Measurements from ENCODE around the gene RPL13A. TPM values are rescaled to one million over a fixed set of nuclear protein-coding genes. Genes with fewer than 3 reads are reported as not detected.

The RPL13A gene
- total RNA-seq, 1 experiment from 2014 or later: 5,406 TPM

GRCh38 chr19:49502866-49503581 lies 15.6 kb downstream of the RPL13A start:
- DNase-seq (ENCODE audit: low read depth): peak; percentile 77

GRCh38 chr19:49503582-49503962 lies 16.2 kb downstream of the RPL13A start:
- no peak for DNase-seq (ENCODE audit: low read depth)

- peak; percentile 55 for DNase-seq (ENCODE audit: low read depth)
These were observed 19.2 kb downstream of the RPL13A start for GRCh38 chr19:49506575-49507105.

DNA sequence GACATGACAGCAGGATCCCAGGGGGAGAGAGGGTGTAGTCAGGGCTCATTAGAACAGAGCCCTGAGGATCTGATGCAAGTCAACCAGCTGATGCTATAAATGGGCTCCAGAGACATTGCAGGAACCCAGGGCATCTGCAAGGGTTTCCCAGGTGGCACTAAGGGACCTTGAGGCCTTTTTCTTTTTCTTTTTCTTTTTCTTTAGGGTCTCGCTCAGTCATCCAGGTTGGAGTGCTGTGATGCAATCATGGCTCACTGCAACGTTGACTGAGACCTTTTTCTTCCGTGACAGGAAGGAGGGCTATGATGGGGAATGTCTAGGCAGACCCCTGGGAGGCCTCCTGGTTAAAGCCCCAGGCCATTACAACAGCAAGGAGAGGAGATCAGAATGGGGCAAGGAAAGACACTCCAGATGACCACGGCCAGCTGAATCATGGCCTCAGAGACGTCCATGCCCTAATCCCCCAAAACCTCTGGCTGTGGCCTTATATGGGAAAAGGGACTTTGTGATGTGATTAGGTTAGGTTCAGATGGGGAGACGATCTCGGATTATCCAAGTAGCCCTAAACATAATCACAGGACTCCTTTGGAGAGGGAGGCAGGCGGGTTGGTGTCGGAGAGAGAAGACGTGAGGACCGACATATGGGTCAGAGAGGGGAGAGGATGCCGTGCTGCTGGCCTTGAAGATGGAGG lies 20.5 kb downstream of the RPL13A start:
- DNase-seq (ENCODE audit: low read depth): no peak

GRCh38 chr19:49512970-49513745 lies 25.8 kb downstream of the RPL13A start:
- DNase-seq (ENCODE audit: low read depth): no peak

GRCh38 chr19:49513746-49514118 lies 26.3 kb downstream of the RPL13A start:
- no peak for DNase-seq (ENCODE audit: low read depth)

GRCh38 chr19:49514151-49514550 lies 26.7 kb downstream of the RPL13A start:
- no peak for DNase-seq (ENCODE audit: low read depth)

GRCh38 chr19:49515767-49516166 lies 28.4 kb downstream of the RPL13A start:
- no peak for DNase-seq (ENCODE audit: low read depth)

DNA sequence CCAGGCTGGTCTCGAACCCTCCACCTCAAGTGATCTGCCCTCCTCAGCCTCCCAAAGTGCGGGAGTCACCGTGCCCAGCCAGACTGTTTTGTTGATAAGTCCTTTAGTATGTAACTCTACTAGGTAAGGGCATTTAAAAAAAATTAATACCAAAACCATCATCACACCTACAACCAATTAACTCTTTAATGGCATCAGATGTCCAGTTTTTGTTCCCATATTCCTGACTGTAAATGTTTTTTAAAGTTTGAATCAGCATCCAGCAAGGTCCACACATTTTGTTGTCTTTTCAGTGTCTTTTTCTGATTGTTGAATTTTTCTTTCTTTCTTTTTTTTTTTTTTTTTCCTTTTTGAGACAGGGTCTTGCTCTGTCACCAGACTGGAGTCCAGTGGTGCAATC lies 30.6 kb downstream of the RPL13A start:
- DNase-seq (ENCODE audit: low read depth): no peak

DNA sequence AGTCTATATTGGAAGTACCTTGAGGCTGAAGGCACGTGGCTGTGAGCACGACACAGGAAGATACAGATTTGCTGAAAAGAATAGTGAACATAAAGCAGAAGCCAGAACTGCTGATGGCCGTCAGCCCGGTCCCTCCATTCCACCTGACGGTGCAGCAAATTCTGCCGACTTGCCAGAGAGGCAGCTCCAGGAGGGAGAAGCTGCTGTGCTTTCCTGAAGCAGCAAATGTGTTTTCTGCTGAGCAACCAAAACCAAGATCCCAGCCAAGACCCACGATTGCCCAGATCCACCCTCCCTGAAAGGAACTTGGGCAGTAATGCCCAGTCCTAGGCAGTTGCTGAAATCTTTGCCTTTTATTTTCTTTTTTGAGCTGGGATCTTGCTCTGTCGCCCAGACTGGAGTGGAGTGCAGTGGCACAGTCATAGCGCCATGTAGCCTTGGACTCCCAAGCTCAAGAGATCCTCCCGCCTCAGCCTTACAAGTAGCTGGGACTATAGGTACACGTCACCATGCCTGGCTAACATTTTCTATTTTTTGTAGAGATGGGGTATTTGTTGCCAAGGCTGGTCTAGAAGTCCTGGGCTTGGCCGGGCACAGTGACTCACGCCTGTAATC lies 33.4 kb downstream of the RPL13A start:
- no peak for DNase-seq (ENCODE audit: low read depth)

GRCh38 chr19:49524812-49525455 lies 37.5 kb downstream of the RPL13A start:
- no peak for DNase-seq (ENCODE audit: low read depth)

- DNase-seq (ENCODE audit: low read depth): peak; percentile 11
These were observed 40.9 kb downstream of the RPL13A start for GRCh38 chr19:49528211-49528771.

DNA sequence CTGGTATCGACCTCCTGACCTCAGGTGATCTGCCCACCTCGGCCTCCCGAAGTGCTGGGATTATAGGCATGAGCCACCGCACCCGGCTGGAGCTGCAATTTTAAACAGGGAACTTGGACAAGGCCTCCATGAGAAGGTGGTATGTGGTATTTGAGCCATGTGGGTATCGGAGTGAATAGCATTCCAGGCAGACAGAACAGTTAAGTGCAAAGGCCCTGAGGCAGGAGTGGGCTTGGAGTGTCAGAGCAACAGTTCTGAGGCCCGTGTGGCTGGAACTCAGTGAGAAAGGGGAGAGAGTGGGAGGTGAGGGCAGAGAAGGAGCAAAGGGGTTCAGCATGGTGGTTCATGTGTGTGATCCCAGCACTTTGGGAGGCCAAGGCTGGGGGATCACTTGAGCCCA lies 43.3 kb downstream of the RPL13A start:
- no peak for DNase-seq (ENCODE audit: low read depth)

DNA sequence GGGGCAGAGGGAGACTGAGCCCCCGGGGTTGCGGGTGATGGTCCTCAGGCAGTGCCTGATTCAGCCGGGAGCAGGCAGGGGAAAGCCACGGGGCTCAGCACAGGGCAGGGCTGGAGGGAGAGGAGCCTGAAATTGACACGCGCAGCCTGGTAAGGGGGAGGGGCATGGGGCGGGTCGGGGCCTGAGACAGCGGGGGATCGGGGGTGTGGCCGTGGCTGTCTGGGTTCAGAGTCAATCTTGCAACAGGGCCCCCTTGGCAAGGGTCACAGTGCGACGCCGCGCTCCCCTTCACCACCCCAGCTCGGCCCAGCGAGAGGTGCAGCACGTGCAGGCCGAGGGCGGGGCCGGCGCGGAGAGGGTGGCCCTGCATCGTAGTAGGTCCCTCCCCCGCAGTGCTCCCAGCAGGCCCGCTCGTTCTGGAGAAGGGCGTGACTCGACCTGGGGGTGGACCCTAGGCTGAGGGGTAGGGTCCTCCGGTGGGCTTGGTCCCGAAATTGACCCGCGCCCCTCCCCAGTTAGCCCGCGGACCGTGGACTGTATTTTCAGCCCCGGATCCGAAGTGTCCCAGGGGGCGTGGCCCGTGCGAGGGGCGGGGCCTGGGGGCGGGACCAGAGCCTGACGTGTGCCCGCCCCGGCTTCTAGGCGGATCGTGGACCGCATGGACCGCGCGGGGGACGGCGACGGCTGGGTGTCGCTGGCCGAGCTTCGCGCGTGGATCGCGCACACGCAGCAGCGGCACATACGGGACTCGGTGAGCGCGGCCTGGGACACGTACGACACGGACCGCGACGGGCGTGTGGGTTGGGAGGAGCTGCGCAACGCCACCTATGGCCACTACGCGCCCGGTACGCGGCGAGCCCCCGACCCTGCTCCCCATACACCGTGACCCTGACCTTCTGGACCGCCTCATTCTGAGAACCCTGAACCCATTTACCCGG lies 46.4 kb downstream of the RPL13A start:
- no peak for DNase-seq (ENCODE audit: low read depth)

- no peak for DNase-seq (ENCODE audit: low read depth)
These were observed 47.4 kb downstream of the RPL13A start for GRCh38 chr19:49534632-49535385.

- no peak for DNase-seq (ENCODE audit: low read depth)
These were observed 49.6 kb downstream of the RPL13A start for GRCh38 chr19:49536921-49537462.

GRCh38 chr19:49538643-49539042 lies 51.2 kb downstream of the RPL13A start:
- DNase-seq (ENCODE audit: low read depth): no peak

GRCh38 chr19:49539192-49539952 lies 52.0 kb downstream of the RPL13A start:
- no peak for DNase-seq (ENCODE audit: low read depth)
